Activated T-cell treated with anti-CD3 and anti-CD28 coated beads for 48 hours (primary cell): ENCODE measurements around the gene MBTPS2.
A peak's percentile ranks its signal among the peaks of the same experiment; 100 is the strongest.
"Not testable (repeated sequence)": the region's sequence is repeated elsewhere in the genome, so short reads cannot be mapped to it uniquely, and the experiment has no call there.

Source experiments
- DNase-seq: peaks from one replicate; pipeline ENCODE4 v3.0.0-alpha.2; 2020; ENCODE audit warnings: low read depth

Gene MBTPS2

GRCh38 chrX:21839334-21840192, at the start of gene MBTPS2:
Gene MBTPS2, plus strand, starts transcription at chrX:21839617. Its CDS starts 118 bp downstream, at chrX:21839735.
- DNase-seq: peak; percentile 74

- no peak for DNase-seq
Measured at GRCh38 chrX:21798677-21799219, 40.7 kb upstream of the MBTPS2 start.

- DNase-seq: no peak
Measured at GRCh38 chrX:21799767-21800166, 39.6 kb upstream of the MBTPS2 start.

- DNase-seq: no peak
Measured at GRCh38 chrX:21800344-21800770, 39.1 kb upstream of the MBTPS2 start.

GRCh38 chrX:21802054-21802670, 37.3 kb upstream of the MBTPS2 start:
- no peak for DNase-seq

GRCh38 chrX:21802839-21803238, 36.6 kb upstream of the MBTPS2 start:
- DNase-seq: no peak

- DNase-seq: no peak
Measured at GRCh38 chrX:21806691-21807090, 32.7 kb upstream of the MBTPS2 start.

- DNase-seq: no peak
Measured at GRCh38 chrX:21811832-21812231, 27.6 kb upstream of the MBTPS2 start.

GRCh38 chrX:21812628-21813027, 26.8 kb upstream of the MBTPS2 start:
- DNase-seq: no peak

- DNase-seq: no peak
Measured at GRCh38 chrX:21813612-21814368, 25.6 kb upstream of the MBTPS2 start.

- DNase-seq: no peak
Measured at GRCh38 chrX:21816136-21816535, 23.3 kb upstream of the MBTPS2 start.

GRCh38 chrX:21820170-21820569, 19.2 kb upstream of the MBTPS2 start:
- DNase-seq: not testable (repeated sequence)

GRCh38 chrX:21821875-21822274, 17.5 kb upstream of the MBTPS2 start:
- DNase-seq: no peak

GRCh38 chrX:21831496-21831895, 7.9 kb upstream of the MBTPS2 start:
- DNase-seq: no peak

- no peak for DNase-seq
Measured at GRCh38 chrX:21837056-21837455, 2.4 kb upstream of the MBTPS2 start.

GRCh38 chrX:21838937-21839333, 482 bp upstream of the MBTPS2 start:
- no peak for DNase-seq

- peak; percentile 10 for DNase-seq
Measured at GRCh38 chrX:21840193-21840545, 752 bp downstream of the MBTPS2 start.

GRCh38 chrX:21843179-21843578, 3.8 kb downstream of the MBTPS2 start:
- no peak for DNase-seq

- DNase-seq: no peak
Measured at GRCh38 chrX:21845096-21845495, 5.7 kb downstream of the MBTPS2 start.

- no peak for DNase-seq
Measured at GRCh38 chrX:21847342-21847741, 7.9 kb downstream of the MBTPS2 start.

- no peak for DNase-seq
Measured at GRCh38 chrX:21853578-21853977, 14.2 kb downstream of the MBTPS2 start.

- no peak for DNase-seq
Measured at GRCh38 chrX:21855937-21856415, 16.6 kb downstream of the MBTPS2 start, which contains the start of gene YY2. Gene YY2, plus strand, starts transcription at chrX:21855987. Its CDS starts 498 bp downstream, at chrX:21856485.
